Esophagus mucosa (tissue), 1 donor: ENCODE results near the gene MCC. TPM values are rescaled to one million over a fixed set of nuclear protein-coding genes. Genes with fewer than 3 reads are reported as not detected.

Source experiments
- ATAC-seq: fragments of 200-7000 bp; cut with Tn5 transposase; one replicate; pipeline ENCODE4 v1.9.1; 2020
- total RNA-seq: library from RNA; stranded (reverse); gene quantifications from one replicate; pipeline ENCODE4 v1.2.4, GENCODE V29; 2023
- donor health status: DM: yes; HTN: yes; CAD: no.

Gene MCC
- total RNA-seq, 1 donor from 2014 or later: 37.6 TPM

DNA sequence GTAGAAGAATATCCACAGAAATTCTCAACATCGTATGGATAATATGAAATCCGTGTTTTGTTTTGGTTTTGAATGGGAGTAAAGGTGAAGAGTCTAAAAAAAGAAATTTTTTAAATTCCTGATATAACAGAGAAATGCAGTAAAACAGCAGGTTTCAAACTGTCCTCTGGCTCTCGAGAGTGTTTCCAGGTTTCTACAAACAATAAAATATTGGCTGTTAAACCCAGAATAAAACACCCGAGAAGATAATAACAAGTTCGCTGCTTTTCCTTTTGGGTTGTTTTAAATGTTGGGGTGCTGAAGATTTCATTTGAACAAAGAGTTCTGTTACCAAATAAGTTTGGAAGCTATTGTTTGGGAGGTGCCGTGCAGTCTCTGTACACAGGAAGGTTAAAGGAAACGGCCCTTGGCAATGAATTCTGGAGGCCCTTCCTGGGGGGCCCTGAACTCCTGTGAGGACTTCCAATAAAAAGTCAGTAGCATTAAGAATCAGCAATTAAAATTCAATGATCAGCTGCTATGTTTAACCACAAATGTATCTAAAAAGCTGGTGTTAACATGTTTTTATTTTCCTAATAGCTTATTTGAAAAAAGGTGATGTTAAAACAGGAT, 269.2 kb downstream of the MCC start:
- no peak for ATAC-seq

DNA sequence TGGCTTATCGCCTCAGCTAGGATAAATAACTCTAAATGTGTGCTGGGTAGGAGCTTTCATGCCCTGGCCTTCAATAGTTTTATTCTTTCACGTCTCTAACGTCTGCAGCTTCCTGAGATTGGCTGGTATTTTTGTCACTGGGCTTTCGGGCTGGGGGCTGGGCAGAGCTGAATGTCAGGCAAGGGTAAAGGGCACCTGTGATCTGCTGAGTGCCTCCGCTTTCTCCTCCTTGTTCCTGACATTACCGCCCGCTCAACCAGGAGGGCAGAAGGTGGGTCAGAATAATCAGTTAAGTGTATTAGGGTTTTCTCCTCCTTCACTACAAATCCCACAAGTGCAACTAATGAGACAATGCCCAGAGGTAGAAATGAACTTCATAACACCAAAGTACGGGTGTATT, 270.1 kb downstream of the MCC start:
- no peak for ATAC-seq

DNA sequence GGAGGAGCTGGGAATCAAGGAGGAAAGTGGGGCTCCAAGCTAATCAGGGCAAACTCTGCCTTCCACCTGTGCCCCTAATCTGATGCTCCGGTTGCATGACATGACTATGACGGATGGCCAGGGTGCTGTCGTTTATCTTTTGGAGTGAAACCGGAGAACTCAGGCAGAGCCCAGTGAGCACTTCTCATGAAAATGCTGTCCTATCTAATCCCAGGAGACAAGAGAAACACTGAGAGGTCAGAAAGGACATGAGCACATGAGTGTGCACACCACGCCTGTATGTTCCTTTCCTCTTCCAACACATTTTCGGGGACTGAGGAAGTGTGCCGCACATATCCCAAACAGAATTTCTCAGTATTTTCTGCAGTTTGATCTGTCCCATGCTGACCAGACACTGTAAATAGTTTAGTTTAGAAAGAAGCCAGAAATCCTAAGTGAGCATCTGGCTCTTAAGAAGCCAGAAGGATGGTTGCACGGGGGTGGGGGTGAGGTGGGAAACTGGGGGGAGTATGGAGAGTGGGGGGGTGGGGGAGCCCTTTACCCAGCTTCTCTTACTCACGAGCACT, 270.6 kb downstream of the MCC start:
- no peak for ATAC-seq

DNA sequence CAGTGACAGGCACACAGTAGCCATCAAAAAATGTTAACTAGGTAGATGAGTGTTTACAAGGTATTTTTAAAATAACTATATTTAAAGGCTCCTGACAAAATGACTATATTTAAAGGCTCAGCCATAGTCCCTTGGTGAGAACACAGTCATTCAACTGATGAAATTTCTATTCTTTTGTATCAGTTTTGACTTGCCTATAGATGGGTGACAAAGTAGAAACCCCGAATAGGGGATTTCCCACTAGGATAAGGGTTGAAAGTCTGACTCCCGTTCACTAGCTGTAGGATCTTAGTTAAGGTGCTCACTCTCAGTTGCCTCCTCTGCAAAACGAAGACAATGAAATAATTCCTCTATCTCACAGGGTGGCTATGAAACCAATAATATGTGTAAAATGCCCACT, 271.7 kb downstream of the MCC start:
- ATAC-seq: no peak

DNA sequence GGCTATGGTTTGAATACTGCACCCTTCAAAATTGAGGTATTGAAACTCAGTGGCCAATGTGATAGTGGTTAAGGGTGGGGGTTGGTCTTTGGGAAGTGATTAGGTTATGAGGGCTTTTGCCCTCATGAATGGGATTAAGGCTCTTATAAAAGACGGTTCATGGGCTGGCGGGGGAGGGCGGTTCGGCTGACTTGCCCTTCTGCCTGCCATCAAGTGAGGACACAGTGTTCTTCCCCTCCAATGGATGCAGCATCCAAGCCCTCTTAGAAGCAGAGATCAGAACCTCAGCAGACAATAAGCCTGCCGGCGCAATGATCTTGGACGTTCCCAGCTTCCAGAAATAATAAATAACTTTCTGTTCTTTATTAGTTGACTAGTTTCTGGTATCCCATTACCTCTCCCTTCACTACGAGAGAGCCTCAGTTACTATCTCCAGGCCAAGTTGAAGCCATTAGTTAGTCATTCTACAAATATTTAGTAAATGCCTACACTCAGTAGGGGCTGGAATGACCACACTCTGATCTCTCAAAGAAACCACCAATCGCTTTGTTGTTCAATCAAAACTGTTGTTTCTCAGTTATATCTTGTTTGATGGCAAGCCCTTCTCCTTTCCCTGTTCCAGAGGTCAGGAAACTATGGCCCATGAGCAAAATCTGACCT, 272.7 kb downstream of the MCC start:
- ATAC-seq: no peak

DNA sequence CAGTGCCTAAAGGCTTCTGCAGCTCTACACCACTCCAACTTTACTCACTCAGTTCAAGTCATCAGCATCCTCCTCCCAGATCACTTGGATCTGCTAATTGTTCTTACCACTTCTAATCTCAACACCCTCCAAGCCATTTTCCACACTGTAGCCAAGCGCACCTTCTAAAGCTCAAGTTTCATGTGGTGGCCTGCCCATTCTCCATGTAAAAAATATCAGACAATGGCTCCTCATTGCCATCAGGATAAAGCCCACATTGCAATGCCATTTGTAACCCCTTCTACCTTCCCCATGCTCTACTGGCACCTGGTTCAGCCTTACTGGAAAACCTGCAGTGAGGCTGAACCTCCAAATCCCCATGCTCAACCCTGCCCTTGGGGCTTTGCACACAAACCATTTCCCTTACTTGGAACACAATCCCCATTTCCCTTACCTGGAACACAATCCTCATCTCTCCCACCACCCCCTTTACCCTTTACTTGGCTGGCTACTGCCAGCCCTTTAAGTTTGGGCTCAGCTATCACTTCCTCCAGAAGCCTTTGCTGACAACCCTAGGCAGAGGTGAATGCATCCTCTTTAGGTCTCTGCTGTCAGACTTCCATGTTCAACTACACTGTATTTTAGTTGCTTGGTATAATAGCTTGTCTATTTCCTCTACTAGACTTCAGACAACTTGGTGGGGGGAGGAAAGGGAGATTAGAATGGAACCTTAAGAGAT, 273.5 kb downstream of the MCC start:
- peak; percentile 24 for ATAC-seq

DNA sequence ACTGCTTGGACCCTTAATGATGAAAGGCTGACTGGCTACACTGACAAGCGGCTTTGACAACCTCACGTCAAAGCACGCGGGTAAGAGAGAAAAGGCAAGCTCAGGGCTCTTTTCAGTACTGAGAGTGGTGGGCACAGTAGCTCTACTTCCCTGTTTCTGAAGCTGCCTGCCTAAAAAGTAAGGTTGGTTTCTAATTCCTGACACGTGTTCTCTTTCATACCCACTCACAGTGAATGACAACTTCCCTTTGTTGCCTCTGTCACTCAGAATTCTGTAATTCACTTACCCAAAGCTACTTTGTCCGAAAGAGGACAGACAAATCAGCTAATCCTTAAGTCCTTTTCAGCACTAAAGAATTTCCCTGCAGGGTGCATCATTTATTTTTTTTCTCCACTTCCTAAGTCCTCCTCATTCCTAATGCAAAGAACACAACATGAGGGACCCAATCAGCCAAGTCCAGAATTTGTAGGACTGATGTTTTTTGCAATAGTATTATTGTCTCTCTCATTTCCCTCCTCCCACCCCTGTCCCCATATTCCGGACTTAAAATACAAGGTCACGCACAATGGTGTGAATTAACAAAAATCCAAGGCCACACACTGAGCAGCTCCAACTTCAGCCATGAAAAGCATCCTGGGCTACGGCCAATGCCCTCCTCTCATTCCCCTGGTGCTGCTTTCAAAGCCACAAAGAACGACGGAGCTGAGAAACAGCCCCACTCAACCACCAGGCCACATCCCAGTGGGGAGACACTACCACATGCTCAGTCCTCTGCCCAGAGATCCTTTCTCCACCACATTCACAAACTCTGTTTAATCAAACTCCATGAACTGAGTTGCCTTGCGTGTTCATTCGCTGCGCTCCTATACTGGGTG, 274.5 kb downstream of the MCC start:
- ATAC-seq: no peak

DNA sequence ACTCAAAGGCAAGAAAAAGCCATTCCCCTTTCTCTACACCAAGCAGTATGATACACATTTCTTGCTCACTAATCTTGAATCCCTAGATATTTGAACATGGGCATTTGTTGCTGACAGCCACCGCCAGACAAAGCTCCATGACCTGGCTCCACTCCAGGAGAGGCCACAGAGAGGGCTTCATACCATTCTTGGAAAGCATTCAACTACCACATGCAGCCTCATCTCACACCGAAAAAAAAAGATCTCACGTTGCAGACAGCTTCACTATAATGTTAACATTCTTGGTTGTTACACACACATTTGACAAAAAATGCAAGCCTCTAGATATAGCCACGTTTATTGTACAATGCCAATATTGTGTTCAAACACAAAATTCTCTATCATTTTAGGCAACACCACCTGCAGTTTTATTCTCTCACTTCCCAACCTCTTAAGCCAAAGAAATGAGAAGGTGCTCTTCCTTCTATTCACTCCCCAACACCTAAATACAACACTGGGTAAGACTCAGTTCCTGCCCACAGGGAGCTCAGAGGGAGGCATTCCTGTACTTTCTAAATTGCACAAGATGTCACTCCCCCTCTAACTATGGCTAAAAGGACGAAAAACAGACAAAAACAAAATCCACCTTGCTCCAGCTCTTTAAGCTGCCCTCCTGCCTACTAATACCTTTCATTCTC, 275.9 kb downstream of the MCC start:
- no peak for ATAC-seq

DNA sequence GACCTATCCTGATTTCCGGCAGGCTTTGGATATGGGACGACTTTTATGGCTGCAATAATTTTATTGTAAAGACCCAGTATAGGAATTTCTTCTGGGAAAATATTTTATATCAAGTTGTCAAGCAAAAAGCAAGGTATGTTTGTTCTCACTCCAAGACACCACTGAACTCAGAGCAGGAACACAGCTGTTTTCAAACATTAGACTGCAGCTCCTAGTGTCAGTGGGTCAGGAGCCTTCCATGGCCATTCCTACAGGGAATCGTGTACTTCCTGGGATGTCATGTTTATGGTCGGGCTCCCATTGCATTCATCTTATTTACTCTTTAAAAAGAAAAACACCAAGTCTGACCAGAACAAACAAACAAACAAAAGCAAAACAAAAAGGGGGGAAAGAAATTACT, 278.8 kb downstream of the MCC start:
- no peak for ATAC-seq

DNA sequence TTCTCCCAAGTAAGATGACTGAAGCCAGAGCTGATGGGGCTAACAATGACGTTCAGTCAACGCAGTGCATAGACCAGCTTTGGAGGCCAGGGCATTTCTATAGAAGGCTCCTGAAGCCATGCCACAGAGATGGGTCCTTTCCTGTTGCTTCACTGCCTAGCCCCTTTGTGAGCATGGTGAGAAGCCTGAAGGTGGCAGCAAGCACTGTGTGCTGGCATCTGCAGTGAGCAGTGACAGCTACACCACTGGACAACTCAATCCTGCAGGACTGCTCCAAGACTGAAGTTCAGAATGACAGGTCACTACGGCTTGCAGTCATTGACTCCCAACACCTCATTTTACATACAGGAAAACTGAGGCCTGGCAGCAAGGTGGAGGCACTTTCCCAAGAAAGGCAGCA, 282.4 kb downstream of the MCC start:
- peak; percentile 24 for ATAC-seq

DNA sequence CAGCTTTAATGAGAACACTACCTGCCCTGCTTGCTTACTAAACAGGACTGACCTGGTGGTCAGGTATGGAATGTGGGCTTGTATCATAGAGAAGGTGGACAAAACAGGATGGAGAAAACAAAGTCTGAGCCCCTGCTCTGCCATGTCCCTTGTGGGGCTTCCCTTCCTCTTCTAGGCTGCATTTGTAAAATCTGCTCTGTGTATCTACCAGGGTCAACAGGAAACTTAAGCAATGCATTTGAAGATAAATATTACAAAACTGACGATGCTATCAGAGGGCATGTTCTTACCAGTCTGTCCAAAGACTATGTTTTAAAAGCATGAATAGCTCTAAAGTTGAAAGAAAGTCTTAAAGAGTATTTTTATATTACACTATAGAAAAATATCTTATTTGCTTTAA, 282.9 kb downstream of the MCC start:
- ATAC-seq: no peak

DNA sequence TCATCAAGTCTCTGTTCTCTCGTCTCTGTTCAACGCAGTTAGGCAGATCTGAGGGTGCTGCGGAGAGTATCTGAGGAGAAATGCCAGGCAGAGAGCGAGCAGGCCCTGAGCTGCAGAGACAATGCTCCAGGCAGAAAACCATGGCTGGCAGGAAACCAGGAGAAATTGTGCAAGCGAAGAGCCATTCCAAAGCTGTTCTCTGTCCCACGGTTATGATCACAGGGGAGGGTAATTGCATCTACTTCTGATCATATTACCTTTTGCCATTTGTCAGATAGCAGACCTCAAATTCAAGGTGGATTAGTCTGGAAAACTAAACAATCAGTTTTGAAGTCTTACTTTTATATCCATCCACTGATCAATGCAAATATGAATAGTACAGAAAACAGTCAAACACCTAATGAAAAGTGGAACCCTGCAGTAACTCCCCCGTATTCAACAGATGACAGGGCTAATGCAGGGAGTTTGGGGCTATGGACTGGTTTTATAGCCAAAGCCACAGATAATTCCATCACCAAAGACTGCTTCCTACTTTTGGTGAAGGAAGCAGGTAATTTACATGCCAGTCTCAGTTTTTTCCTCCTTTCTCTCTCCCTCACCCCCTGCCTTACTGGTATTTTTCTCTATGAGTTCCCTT, 283.6 kb downstream of the MCC start:
- ATAC-seq: peak; percentile 66

DNA sequence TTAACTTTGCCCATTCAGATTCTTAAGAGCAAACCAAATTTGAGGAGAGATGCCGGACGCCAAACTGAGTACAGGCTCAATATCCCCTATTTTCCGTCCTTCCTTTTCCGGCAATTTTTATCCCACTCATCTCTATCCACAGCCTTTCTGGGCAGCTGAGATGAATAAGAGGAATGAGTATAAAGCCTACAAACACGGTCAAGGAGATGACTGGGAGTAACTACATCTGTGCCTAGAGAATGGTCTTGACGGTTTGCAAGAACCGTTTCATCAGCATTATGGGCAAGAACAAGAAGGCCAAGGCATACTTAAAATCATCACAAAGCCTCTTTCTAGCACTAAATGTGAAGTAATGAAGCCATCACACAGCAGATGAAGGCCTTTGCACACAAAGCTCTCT, 284.3 kb downstream of the MCC start:
- ATAC-seq: no peak

DNA sequence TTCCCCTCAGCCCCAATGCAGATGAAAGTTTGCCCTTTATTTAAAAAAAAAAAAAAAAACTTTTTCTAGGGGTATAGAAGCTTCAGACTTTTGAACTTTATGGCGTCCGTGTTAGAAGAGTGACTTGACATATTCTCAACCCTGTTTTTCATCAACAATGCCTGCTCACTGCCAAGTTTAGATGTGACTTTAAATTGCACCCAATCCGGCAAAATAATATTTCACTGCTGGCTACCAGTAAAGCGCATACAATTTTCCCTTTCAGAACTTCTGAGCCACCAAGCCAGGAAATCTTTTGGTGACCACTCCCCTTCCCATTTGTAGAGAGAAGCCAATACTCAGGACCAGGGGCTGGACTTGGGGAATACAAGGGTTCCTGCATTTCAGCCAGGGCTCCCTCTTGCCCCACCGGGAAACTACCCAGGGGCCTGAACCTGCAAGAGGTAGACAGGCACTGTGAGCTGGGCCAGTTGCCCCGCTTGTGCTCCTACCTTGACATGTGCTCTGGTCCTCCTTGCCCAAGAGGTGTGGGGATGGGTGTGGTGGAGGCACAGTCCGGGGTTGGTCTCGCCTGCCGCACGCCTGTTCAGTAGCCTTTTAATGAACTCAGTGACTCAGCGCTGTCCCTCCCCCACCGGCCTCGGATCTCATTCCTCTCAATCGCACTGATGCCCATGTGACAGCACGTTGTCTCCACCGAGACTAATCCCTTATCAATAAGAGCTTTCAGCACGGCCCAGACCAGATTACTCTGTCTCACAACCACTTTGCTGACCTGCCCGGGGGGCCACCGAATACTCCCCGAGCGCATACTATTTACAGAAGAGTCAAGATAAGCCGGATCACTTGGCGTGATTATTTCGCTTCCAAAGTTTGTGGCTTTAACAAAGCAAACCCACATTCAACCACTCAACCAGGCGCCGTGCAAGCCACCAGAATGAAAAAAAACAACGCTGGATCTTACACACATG, 285.2 kb downstream of the MCC start:
- ATAC-seq: peak; percentile 98

DNA sequence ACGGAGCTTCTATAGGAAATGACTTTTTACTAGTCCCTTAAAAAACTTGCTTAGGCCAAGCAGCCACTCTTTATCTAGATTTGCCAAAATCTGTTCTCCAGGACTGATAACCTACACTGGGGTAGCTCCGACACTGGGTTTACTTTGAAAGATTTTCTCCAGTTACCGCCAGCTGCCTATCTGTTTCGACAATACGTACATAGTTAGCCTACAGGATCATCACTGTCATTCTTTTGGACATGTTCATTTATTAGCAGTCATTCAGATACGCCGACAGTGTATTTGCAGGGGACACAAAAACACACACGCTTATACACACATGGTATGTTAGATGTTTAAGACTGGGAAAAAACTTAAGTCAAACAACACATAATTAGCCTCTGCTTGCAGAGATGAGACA, 286.0 kb downstream of the MCC start:
- no peak for ATAC-seq

DNA sequence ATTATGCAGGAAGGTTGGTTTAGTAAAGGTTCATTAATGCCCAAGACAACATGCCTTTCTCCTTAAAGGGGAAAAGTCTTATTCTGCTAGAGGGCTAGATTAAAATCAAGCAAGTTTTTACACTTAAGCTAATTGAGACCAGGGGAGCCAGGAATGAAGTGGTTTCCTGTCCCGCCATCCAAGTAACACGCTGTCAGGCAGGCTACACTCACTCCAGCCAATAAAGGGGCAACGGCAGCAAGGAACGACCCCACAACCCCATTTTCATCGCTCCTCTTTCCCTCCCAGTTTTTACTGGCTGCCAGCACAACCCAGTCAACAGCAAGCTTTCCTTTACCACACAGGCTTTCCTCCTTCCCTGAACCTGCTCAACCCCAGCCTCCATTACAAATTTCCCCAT, 286.5 kb downstream of the MCC start:
- ATAC-seq: no peak

DNA sequence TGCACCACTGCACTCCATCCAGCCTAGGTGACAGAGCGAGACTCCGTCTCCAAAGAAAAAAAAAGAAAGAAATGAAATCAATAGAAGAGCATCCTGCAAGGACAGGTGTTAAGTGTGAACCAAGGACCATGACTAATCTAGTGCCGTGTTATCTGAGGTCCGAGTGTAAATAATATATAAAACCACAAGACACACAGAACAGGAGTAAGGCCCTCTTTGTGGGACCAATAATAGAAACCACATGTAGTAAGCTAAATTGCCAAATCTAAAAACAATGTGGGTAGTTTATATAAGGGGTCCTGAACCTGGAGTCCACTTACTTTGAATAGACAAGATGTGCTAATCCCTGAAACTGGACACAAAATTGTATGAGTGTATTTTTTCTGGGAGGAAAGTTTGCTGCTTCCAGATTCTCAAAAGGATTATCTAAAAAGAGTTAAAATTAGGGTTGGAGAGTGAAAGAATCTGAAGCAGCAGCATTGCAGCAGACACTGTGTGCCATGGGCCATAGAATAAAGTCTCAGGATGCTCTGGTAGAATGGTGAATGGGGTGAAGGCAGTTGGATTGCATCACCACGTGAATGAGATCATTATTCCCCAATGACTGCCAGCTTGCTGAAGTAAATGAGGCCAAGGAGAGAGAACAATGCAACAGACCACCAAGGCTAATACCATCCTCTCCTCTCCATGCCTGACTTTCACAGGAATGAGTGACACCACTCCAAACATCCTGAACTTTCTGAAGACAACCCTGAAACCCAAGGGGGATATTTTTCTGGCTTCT, 288.9 kb downstream of the MCC start:
- no peak for ATAC-seq

DNA sequence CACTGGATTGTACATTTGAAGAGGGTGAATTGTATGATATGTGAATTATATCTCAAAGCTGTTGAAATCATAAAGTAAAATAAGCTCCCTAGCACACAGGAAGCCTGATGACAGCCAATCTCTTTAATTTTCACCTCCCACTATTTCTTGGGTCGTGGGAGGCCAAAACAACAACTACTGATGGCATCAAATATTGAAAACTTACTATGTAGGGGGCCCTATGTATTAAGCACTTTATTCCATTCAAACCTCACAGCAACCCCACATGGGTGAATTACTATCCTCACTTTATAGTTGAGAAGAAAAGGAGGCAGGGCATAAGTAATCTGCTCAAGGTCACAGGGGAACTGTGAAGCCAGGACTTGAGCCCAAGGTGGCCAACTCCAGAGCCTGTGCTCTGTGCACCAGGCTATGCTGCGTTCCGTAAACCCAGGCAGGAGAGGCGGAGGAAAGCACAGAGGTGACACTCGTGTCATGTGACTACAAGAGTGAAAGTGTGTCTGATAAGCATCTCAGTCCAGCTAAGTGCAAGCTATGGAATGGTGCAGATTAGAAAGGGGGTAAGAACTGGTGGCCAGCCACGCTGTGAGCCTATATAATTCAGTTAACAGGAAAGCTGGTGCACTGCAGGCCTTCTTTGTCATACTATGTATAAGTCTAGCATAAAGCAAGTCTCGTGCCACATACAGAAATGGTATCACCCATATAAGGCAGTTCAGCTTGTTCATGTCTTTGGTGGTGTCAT, 290.6 kb downstream of the MCC start:
- ATAC-seq: no peak

DNA sequence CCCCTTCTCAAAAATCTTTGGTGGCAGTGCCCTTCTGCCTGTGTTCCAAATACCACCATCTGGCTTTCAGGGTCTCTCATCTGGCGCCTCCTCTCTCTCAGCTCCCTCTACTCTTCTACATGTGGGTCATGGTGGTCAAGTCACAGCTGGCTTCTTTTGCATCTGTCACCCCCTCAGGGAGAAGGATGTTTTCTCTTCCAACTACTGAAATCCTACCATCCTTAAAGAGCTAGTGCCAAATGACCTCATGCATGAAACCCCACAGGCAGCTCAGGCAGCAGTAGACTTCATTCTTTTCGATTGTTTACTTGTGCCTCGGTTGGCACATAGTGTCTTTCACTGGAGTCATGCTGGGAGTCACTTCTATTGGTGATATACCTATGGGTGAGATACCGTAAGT, 292.5 kb downstream of the MCC start:
- ATAC-seq: no peak
